Stimulated activated CD4-positive, alpha-beta T cell treated with anti-CD3 and anti-CD28 coated beads, Interleukin-12 subunit alpha, Interleukin-12 subunit beta, amount 100 ng/mL, for 48 hours (primary cell): ENCODE results near the gene LTA4H.

Experiments used
- DNase-seq, 3 donors: peaks; one replicate each; pipeline ENCODE4 v3.0.0-alpha.2; 2020; ENCODE audit warnings: low read depth in 2 of 3, low spot score in 1 of 3

Gene LTA4H

GRCh38 chr12:95960241-95960640 lies 75.1 kb downstream of the LTA4H start:
- DNase-seq: no peak

GRCh38 chr12:95959107-95959506 lies 76.3 kb downstream of the LTA4H start:
- no peak for DNase-seq

- no peak for DNase-seq
These were observed 78.7 kb downstream of the LTA4H start for GRCh38 chr12:95956557-95957145.

GRCh38 chr12:95955549-95956159 lies 79.7 kb downstream of the LTA4H start:
- DNase-seq: no peak

GRCh38 chr12:95953000-95953399 lies 82.4 kb downstream of the LTA4H start:
- DNase-seq: no peak

GRCh38 chr12:95951515-95951914 lies 83.9 kb downstream of the LTA4H start:
- DNase-seq: no peak
